ENCODE results near the gene SLC25A52. TPM values are rescaled to one million over a fixed set of nuclear protein-coding genes. Genes with fewer than 3 reads are reported as not detected.
A peak's percentile ranks its signal among the peaks of the same experiment; 100 is the strongest.

The SLC25A52 gene
- total and polyA plus RNA-seq, 8 donors = 0.23 to 0.86 (median 0.46) TPM; not detected in 3

DNA sequence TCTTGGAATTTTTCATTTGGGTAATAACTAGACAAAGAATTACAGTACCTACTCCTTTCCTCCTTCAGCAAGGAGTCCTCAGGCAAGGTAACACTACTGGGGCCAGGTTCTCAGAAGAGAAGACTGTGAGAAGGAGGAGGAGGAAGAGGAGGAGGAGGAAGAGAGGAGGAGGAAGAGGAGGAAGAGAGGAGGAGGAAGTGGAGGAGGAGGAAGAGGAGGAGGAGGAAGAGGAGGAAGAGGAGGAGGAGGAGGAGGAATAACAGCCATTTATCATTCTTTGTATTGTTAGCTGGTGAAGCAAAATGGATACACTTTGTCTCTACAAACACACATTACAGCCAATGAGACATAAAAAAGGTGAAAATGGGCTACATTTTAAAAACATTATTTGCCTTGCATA lies 32.9 kb upstream of the SLC25A52 start:
- TF ChIP-seq CTCF (IDR thresholded peaks at IDR 0.05) = no peak
- no peak overlapping the region for H3K4me3 ChIP-seq
- ATAC-seq (no peak), DNase-seq (no peak)
- H3K4me1 ChIP-seq = no peaks in the 10 kb centered on the region
- H3K27me3 ChIP-seq = no peaks in the 10 kb centered on the region
- intact Hi-C loops (cut with DNase I) = no loop called here
- H3K27ac ChIP-seq = no peak overlapping the region
- H3K36me3 ChIP-seq = no peaks in the 10 kb centered on the region
- no peaks in the 10 kb centered on the region for H3K9me3 ChIP-seq

GRCh38 chr18:31792580-31792911 lies 31.9 kb upstream of the SLC25A52 start:
- Histone ChIP-seq H3K36me3 (no peaks in the 10 kb centered on the region), H3K4me3 (no peak overlapping the region), H3K27ac (no peak overlapping the region), H3K27me3 (no peaks in the 10 kb centered on the region), H3K9me3 (no peaks in the 10 kb centered on the region), H3K4me1 (no peaks in the 10 kb centered on the region)
- ATAC-seq = no peak
- DNase-seq = no peak
- intact Hi-C loops (cut with DNase I) = no loop called here
- TF ChIP-seq CTCF (IDR thresholded peaks at IDR 0.05) = no peak

GRCh38 chr18:31791817-31792579 lies 31.3 kb upstream of the SLC25A52 start:
- intact Hi-C loops (cut with DNase I) = no loop called here
- TF ChIP-seq CTCF (IDR thresholded peaks at IDR 0.05) = no peak
- no peaks in the 10 kb centered on the region for H3K27me3 ChIP-seq
- no peaks in the 10 kb centered on the region for H3K36me3 ChIP-seq
- no peak overlapping the region for H3K4me3 ChIP-seq
- ATAC-seq (peak; percentile 57), DNase-seq (no peak)
- no peak overlapping the region for H3K27ac ChIP-seq
- no peaks in the 10 kb centered on the region for H3K9me3 ChIP-seq
- H3K4me1 ChIP-seq = no peaks in the 10 kb centered on the region

DNA sequence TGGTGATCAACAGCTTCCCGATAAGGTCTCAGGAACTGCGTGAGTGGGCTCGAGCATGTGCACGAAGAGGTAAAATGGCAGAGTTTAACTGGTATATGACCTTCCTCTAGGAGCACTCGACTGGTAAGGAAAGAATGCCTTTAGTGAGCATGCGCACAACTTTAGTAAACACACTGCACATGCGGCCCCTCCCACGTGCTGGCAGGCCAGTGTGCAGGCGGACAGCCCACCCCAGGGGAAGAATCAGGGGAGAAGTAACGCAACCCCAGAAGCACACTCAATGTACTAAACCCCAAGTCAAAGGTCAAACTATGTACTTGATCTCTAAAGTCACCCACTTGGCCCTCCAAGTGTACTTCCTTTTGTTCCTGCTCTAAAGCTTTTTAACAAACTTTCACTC lies 28.7 kb upstream of the SLC25A52 start:
- Histone ChIP-seq H3K4me1 (no peaks in the 10 kb centered on the region), H3K27ac (no peak overlapping the region), H3K27me3 (no peaks in the 10 kb centered on the region), H3K4me3 (no peak overlapping the region), H3K36me3 (no peaks in the 10 kb centered on the region), H3K9me3 (no peaks in the 10 kb centered on the region)
- ATAC-seq (no peak), DNase-seq (no peak)
- intact Hi-C loops (cut with DNase I) = no loop called here
- TF ChIP-seq CTCF (IDR thresholded peaks at IDR 0.05) = no peak

- no peak overlapping the region for H3K27ac ChIP-seq
- H3K27me3 ChIP-seq = no peaks in the 10 kb centered on the region
- H3K9me3 ChIP-seq = peaks cover 0 to 22% of the 10 kb centered on the region in 2 donors
- ATAC-seq (no peak), DNase-seq (no peak)
- intact Hi-C loops (cut with DNase I) = no loop called here
- TF ChIP-seq CTCF (IDR thresholded peaks at IDR 0.05) = no peak
- H3K36me3 ChIP-seq = no peaks in the 10 kb centered on the region
- H3K4me3 ChIP-seq = no peak overlapping the region
- H3K4me1 ChIP-seq = no peaks in the 10 kb centered on the region
Observed at GRCh38 chr18:31783059-31783458, 22.4 kb upstream of the SLC25A52 start.
